Measurements from ENCODE around the gene ANKRD39. TPM values are rescaled to one million over a fixed set of nuclear protein-coding genes. Genes with fewer than 3 reads are reported as not detected.

The ANKRD39 gene
- total RNA-seq, 1 donor, result 5.1 TPM

DNA sequence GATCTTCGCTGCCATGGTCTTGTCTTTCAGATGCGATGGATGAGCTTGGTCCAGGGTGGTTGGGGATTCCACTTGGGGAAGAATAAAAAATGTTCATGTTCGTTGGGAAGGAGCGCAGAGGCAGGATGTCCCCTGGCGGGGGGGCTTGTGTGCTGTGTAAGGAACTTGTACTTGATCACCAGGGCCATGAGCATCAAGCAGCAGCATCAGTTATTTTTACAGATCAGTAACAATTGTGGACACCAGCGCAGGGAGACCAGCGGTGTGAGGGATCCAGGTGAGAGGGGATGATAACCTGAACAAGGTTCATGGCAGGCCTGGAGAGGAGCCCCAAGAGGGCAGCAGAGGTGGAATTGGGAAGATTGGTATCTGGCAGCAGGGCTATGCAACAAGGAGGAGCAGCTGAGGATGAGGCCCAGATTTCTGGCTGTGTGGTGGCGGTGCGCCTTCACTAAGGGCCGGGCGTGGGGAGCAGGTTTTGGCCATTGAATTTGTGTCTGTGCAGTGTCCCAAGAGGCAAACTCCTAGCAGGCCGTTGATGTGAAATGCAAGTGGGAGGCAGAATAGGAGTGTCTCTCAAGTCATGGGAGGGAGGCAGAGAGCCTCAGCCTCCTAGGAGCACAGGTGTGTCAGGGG is 37.8 kb downstream of the ANKRD39 start:
- TF ChIP-seq, protein P1, sequence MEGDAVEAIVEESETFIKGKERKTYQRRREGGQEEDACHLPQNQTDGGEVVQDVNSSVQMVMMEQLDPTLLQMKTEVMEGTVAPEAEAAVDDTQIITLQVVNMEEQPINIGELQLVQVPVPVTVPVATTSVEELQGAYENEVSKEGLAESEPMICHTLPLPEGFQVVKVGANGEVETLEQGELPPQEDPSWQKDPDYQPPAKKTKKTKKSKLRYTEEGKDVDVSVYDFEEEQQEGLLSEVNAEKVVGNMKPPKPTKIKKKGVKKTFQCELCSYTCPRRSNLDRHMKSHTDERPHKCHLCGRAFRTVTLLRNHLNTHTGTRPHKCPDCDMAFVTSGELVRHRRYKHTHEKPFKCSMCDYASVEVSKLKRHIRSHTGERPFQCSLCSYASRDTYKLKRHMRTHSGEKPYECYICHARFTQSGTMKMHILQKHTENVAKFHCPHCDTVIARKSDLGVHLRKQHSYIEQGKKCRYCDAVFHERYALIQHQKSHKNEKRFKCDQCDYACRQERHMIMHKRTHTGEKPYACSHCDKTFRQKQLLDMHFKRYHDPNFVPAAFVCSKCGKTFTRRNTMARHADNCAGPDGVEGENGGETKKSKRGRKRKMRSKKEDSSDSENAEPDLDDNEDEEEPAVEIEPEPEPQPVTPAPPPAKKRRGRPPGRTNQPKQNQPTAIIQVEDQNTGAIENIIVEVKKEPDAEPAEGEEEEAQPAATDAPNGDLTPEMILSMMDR (IDR thresholded peaks at IDR 0.05; ENCODE audit: extremely low read depth, low read depth, low read length), result no peak
- no peak overlapping the region for H2AFZ ChIP-seq (ENCODE audit: low read length)
- no peak overlapping the region for H3K27ac ChIP-seq (ENCODE audit: low read depth, low read length)
- no peaks in the 10 kb centered on the region for H3K27me3 ChIP-seq (ENCODE audit: insufficient read depth, low read length)
- H3K4me3 ChIP-seq (ENCODE audit: insufficient read depth, low read length), result no peak overlapping the region
- no peaks in the 10 kb centered on the region for H3K36me3 ChIP-seq (ENCODE audit: insufficient read depth, low read length)
- peak; percentile 55 for DNase-seq (ENCODE audit: insufficient read length, low spot score, missing footprints)
- H3K4me1 ChIP-seq (ENCODE audit: insufficient read depth, low read length), result peaks cover 16% of the 10 kb centered on the region
- H3K4me2 ChIP-seq (ENCODE audit: insufficient read depth, low read length), result no peak overlapping the region
- H3K9me3 ChIP-seq (ENCODE audit: low read depth, low read length), result no peaks in the 10 kb centered on the region
- peaks cover 13% of the 10 kb centered on the region for H3K79me2 ChIP-seq (ENCODE audit: insufficient read depth, low read length)
- H4K20me1 ChIP-seq (ENCODE audit: insufficient read depth, low read length), result peaks cover 38% of the 10 kb centered on the region

DNA sequence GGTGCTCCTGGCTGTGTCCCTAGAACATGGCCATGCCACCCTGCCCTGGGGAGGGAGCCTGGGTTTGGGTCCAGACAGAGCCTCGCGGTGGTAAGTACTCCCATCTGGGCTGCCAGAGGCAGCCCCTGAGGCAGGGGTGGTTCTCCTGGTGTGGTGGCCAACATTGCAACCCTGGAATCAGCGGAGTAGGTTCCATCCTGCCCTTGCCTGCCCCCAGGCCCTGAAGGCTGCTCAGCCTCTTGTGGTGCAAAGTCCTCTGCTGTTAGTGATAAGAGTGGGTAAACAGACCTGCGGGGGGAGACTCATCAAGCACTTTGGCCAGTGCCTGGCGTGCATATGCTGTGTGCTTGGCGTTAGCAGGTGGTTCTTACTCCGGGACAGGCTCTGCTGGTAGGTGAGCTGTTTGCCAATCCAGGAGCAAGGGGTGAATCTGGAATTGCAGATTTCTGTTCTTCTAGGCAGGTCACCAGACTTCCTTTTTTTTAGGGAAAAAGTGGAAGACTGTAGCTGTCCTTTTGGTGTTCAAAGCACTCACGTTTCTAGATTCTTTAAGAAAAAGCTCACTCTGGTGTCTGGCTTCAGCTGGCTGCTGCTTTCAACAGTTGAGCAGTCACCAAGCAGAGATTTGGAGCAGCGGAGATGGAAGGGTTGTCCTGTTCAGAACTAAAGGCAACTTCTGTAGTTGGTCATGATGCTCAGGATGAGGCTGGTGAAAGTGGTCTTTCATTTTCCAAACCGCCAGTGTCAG is 38.5 kb downstream of the ANKRD39 start:
- no peak overlapping the region for H3K4me3 ChIP-seq (ENCODE audit: insufficient read depth, low read length)
- no peaks in the 10 kb centered on the region for H3K36me3 ChIP-seq (ENCODE audit: insufficient read depth, low read length)
- peaks cover 17% of the 10 kb centered on the region for H3K4me1 ChIP-seq (ENCODE audit: insufficient read depth, low read length)
- H3K4me2 ChIP-seq (ENCODE audit: insufficient read depth, low read length), result no peak overlapping the region
- H4K20me1 ChIP-seq (ENCODE audit: insufficient read depth, low read length), result peaks cover 38% of the 10 kb centered on the region
- no peak overlapping the region for H3K27ac ChIP-seq (ENCODE audit: low read depth, low read length)
- H3K79me2 ChIP-seq (ENCODE audit: insufficient read depth, low read length), result peaks cover 13% of the 10 kb centered on the region
- TF ChIP-seq, protein P1 (IDR thresholded peaks at IDR 0.05; ENCODE audit: extremely low read depth, low read depth, low read length), result no peak
- H3K27me3 ChIP-seq (ENCODE audit: insufficient read depth, low read length), result no peaks in the 10 kb centered on the region
- no peak overlapping the region for H2AFZ ChIP-seq (ENCODE audit: low read length)
- H3K9me3 ChIP-seq (ENCODE audit: low read depth, low read length), result no peaks in the 10 kb centered on the region
- no peak for DNase-seq (ENCODE audit: insufficient read length, low spot score, missing footprints)

DNA sequence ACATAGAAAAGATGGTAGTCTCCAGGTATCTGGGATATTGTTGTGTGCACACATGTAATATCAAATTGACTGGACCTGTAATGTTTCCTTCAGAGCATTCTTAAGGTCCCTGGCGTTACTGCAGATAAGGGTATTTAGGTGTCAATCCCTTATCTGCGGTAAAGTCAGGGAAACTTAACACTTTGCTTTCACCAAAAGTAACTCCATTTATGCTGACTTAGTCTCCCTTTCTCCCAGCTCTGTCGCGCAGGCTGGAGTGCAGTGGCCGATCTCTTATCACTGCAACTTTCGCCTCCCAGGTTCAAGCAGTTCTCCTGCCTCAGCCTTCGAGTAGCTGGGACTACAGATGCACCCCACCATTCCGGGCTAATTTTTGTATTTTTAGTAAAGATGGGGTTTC is 39.9 kb downstream of the ANKRD39 start:
- peaks cover 17% of the 10 kb centered on the region for H3K4me1 ChIP-seq (ENCODE audit: insufficient read depth, low read length)
- H2AFZ ChIP-seq (ENCODE audit: low read length), result no peak overlapping the region
- H3K4me2 ChIP-seq (ENCODE audit: insufficient read depth, low read length), result peak overlapping the region; percentile 93
- H3K9me3 ChIP-seq (ENCODE audit: low read depth, low read length), result no peaks in the 10 kb centered on the region
- no peaks in the 10 kb centered on the region for H3K36me3 ChIP-seq (ENCODE audit: insufficient read depth, low read length)
- H3K27me3 ChIP-seq (ENCODE audit: insufficient read depth, low read length), result no peaks in the 10 kb centered on the region
- peaks cover 38% of the 10 kb centered on the region for H4K20me1 ChIP-seq (ENCODE audit: insufficient read depth, low read length)
- H3K4me3 ChIP-seq (ENCODE audit: insufficient read depth, low read length), result no peak overlapping the region
- H3K79me2 ChIP-seq (ENCODE audit: insufficient read depth, low read length), result peaks cover 13% of the 10 kb centered on the region
- no peak for DNase-seq (ENCODE audit: insufficient read length, low spot score, missing footprints)
- H3K27ac ChIP-seq (ENCODE audit: low read depth, low read length), result no peak overlapping the region
- TF ChIP-seq, protein P1 (IDR thresholded peaks at IDR 0.05; ENCODE audit: extremely low read depth, low read depth, low read length), result no peak

All from osteoblast (primary cell).